Esophagus muscularis mucosa (tissue), 3 donors: Measurements from ENCODE around the gene AHNAK2.

Experiments used
- POLR2A ChIP-seq: fragments of 450-650 bp; IDR thresholded peaks from one replicate; pipeline ENCODE4 v1.6.1; 2017; ENCODE audit warnings: antibody characterized with exemption, moderate library complexity, mild to moderate bottlenecking, low read depth
- POLR2AphosphoS5 ChIP-seq, 2 donors: sonication (generic); formaldehyde crosslinking; IDR thresholded peaks; one replicate each; pipeline ENCODE4 v1.6.1; 2017; ENCODE audit warnings: antibody characterized with exemption in 2 of 2
- TF ChIP-seq, protein P1 (sequence below), 3 experiments: fragments of 200-600 bp in 2 of 3; fragments of 450-650 bp in 1 of 3; sonication (generic) in 2 of 3; IDR thresholded peaks; one replicate each; pipeline ENCODE4 v1.5.1; 2017 to 2019; ENCODE audit warnings: antibody characterized with exemption in 3 of 3, mild to moderate bottlenecking in 2 of 3, moderate library complexity in 1 of 3

DNA sequence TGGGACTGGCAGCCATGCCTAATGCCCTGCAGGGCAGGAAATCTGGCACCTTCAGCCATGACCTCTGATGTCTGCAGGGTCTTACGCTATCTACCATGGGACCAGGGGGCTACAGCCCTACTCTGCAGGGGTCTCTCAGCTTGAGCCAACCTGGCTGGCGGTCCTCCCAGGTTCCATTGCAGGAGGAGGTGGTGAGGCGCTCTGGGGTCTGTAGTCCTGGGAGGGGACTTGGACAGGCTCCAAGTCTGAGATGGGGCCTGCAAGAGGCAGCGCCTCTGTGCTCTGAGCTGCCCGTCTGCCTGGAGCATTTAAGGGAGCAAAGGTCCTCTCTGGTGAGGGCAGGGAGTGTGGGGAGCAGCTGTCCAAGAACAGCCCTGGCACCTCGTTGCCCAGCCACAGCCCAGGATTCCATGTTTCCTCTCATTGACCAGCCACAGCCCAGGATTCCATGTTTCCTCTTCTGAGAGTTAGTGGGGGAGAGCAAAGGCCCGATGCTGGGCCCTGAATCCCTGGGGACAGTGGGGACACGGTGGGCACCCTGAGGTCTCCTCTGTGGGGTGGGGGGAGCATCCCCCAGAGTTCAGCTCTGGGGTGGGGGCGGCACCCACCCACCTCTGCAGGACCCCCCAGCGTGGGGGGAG lies 52.8 kb downstream of the AHNAK2 start:
- TF ChIP-seq, protein P1, sequence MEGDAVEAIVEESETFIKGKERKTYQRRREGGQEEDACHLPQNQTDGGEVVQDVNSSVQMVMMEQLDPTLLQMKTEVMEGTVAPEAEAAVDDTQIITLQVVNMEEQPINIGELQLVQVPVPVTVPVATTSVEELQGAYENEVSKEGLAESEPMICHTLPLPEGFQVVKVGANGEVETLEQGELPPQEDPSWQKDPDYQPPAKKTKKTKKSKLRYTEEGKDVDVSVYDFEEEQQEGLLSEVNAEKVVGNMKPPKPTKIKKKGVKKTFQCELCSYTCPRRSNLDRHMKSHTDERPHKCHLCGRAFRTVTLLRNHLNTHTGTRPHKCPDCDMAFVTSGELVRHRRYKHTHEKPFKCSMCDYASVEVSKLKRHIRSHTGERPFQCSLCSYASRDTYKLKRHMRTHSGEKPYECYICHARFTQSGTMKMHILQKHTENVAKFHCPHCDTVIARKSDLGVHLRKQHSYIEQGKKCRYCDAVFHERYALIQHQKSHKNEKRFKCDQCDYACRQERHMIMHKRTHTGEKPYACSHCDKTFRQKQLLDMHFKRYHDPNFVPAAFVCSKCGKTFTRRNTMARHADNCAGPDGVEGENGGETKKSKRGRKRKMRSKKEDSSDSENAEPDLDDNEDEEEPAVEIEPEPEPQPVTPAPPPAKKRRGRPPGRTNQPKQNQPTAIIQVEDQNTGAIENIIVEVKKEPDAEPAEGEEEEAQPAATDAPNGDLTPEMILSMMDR (IDR thresholded peaks at IDR 0.05) = no peak
- TF ChIP-seq POLR2AphosphoS5 (IDR thresholded peaks at IDR 0.05) (no peak), POLR2A (no peak)
